ENCODE measurements around the gene CA5A. TPM values are rescaled to one million over a fixed set of nuclear protein-coding genes. Genes with fewer than 3 reads are reported as not detected.

CA5A gene
- total and polyA plus RNA-seq, 2 of the 13 experiments (the other 11 are each of a cell fraction or from before 2014, with no cell fraction given): 66.8 to 106 TPM

DNA sequence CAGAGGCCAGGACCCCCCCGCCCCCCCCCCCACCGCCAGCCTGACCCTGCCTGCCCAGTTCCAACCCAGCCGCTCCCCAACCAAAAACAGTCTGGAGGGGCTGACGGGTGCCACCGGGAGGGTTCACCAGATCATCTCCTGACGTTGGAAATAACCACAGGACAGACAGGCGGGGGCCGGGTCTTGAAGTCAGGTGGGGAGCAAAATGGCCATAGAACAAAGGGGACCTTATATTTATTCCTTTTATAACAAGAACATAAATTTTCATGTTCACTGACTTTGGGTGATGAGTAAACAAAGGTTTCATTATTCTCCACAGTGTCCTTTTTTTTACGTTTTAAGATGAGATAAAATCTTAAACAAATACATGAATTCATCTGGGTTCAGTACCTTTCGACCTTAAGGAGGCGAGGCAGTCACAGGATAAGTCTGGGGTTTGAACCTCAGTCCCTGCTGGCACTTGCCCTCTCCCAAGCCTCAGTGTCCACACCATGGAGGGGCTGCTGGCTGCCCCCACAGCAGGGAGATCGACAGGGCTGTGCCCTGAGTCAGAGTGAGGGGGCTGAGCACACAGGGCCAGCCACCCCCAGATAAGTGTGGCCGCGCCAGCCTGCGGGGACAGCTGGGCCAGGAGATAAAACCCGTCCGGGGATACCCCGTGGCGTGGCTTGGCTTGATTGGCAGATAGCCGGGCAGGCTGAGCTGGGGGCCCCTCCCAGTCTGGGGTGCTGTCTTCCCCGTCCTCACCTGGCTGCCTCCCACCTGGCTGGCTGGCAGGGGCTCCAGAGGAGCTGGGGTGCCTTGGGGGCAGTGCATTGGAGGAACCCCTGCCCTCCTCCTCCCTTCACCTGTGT, 82.0 kb downstream of the CA5A start (continued):
- peak in 1 of 2 experiments; percentile 19; a peak in 2 of 4 replicates for TF ChIP-seq EP300 (IDR thresholded peaks at IDR 0.05; ENCODE audit: low read depth in 2 of 2, low read length in 2 of 2)
- no peak for TF ChIP-seq EP300 (CRISPR knock-in tag; IDR thresholded peaks at IDR 0.05; ENCODE audit: borderline replicate concordance)
- TF ChIP-seq FOXO1 (CRISPR knock-in tag; IDR thresholded peaks at IDR 0.05): no peak
- TF ChIP-seq, protein P1, sequence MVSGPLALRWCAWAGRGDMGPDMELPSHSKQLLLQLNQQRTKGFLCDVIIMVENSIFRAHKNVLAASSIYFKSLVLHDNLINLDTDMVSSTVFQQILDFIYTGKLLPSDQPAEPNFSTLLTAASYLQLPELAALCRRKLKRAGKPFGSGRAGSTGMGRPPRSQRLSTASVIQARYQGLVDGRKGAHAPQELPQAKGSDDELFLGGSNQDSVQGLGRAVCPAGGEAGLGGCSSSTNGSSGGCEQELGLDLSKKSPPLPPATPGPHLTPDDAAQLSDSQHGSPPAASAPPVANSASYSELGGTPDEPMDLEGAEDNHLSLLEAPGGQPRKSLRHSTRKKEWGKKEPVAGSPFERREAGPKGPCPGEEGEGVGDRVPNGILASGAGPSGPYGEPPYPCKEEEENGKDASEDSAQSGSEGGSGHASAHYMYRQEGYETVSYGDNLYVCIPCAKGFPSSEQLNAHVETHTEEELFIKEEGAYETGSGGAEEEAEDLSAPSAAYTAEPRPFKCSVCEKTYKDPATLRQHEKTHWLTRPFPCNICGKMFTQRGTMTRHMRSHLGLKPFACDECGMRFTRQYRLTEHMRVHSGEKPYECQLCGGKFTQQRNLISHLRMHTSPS (CRISPR knock-in tag; IDR thresholded peaks at IDR 0.05; ENCODE audit: low read depth): peak; percentile 10; the same call in 1 of the 2 replicates
- TF ChIP-seq, protein P2, sequence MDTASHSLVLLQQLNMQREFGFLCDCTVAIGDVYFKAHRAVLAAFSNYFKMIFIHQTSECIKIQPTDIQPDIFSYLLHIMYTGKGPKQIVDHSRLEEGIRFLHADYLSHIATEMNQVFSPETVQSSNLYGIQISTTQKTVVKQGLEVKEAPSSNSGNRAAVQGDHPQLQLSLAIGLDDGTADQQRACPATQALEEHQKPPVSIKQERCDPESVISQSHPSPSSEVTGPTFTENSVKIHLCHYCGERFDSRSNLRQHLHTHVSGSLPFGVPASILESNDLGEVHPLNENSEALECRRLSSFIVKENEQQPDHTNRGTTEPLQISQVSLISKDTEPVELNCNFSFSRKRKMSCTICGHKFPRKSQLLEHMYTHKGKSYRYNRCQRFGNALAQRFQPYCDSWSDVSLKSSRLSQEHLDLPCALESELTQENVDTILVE (CRISPR knock-in tag; IDR thresholded peaks at IDR 0.05): 0 out of 2 replicates have a peak, but pooled peaks have one; percentile 33
- peak; percentile 77; the same call in 1 of the 2 replicates for TF ChIP-seq RBFOX2 (IDR thresholded peaks at IDR 0.05; ENCODE audit: low read depth, low read length)
- no peak for TF ChIP-seq PHB2 (IDR thresholded peaks at IDR 0.05; ENCODE audit: partially characterized antibody)
- peak; percentile 54; the same call in 1 of the 2 replicates for TF ChIP-seq NFKB2 (CRISPR knock-in tag; IDR thresholded peaks at IDR 0.05; ENCODE audit: borderline replicate concordance)
- peak; percentile 0; the same call in 1 of the 2 replicates for TF ChIP-seq ZNF274 (CRISPR knock-in tag; IDR thresholded peaks at IDR 0.05)
- TF ChIP-seq ERF (CRISPR knock-in tag; IDR thresholded peaks at IDR 0.05): no peak; the same call in 1 of the 2 replicates
- TF ChIP-seq SRSF9 (IDR thresholded peaks at IDR 0.05; ENCODE audit: borderline replicate concordance, insufficient read depth, low read depth, low read length, poor library complexity, severe bottlenecking): no peak
- TF ChIP-seq TEAD3 (CRISPR knock-in tag; optimal IDR thresholded peaks at IDR 0.05; ENCODE audit: borderline replicate concordance): peak; percentile 4
- TF ChIP-seq ZNF788 (CRISPR knock-in tag; IDR thresholded peaks at IDR 0.05; ENCODE audit: borderline replicate concordance): peak; percentile 46; the same call in 1 of the 2 replicates
- TF ChIP-seq CEBPG (CRISPR knock-in tag; IDR thresholded peaks at IDR 0.05): peak; percentile 2; the same call in 1 of the 2 replicates
- TF ChIP-seq ZSCAN22 (CRISPR knock-in tag; IDR thresholded peaks at IDR 0.05): 0 out of 2 replicates have a peak, but pooled peaks have one; percentile 40
- TF ChIP-seq, protein P3, sequence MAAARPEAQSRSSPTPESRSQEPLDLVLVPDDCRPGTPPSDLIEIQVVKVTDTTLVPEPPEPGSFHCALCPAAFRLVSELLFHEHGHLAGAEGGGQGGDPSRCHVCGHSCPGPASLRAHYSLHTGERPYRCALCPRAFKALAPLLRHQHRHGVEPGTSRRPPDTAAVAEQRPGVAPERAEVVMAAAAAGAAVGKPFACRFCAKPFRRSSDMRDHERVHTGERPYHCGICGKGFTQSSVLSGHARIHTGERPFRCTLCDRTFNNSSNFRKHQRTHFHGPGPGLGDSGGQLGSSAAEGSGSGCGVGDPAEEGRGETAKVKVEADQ (CRISPR knock-in tag; IDR thresholded peaks at IDR 0.05; ENCODE audit: borderline replicate concordance): peak; percentile 51; the same call in 1 of the 2 replicates
- TF ChIP-seq ARNT2 (CRISPR knock-in tag; IDR thresholded peaks at IDR 0.05; ENCODE audit: low read depth): 0 out of 2 replicates have a peak, but pooled peaks have one; percentile 18
- TF ChIP-seq, protein P4, sequence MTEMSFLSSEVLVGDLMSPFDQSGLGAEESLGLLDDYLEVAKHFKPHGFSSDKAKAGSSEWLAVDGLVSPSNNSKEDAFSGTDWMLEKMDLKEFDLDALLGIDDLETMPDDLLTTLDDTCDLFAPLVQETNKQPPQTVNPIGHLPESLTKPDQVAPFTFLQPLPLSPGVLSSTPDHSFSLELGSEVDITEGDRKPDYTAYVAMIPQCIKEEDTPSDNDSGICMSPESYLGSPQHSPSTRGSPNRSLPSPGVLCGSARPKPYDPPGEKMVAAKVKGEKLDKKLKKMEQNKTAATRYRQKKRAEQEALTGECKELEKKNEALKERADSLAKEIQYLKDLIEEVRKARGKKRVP (CRISPR knock-in tag; IDR thresholded peaks at IDR 0.05): peak in 1 of 2 experiments; percentile 62; a peak in 2 of 4 replicates
- TF ChIP-seq ZNF678 (CRISPR knock-in tag; IDR thresholded peaks at IDR 0.05): peak; percentile 24; the same call in 1 of the 2 replicates
- 0 out of 2 replicates have a peak, but pooled peaks have one; percentile 10 for TF ChIP-seq EED (CRISPR knock-in tag; IDR thresholded peaks at IDR 0.05)
- no peak for TF ChIP-seq CAMTA2 (CRISPR knock-in tag; IDR thresholded peaks at IDR 0.05; ENCODE audit: borderline replicate concordance)
- TF ChIP-seq, protein P5, sequence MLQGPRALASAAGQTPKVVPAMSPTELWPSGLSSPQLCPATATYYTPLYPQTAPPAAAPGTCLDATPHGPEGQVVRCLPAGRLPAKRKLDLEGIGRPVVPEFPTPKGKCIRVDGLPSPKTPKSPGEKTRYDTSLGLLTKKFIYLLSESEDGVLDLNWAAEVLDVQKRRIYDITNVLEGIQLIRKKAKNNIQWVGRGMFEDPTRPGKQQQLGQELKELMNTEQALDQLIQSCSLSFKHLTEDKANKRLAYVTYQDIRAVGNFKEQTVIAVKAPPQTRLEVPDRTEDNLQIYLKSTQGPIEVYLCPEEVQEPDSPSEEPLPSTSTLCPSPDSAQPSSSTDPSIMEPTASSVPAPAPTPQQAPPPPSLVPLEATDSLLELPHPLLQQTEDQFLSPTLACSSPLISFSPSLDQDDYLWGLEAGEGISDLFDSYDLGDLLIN (CRISPR knock-in tag; IDR thresholded peaks at IDR 0.05; ENCODE audit: borderline replicate concordance): 0 out of 2 replicates have a peak, but pooled peaks have one; percentile 49
